ENCODE results near the gene ENPP7. TPM values are rescaled to one million over a fixed set of nuclear protein-coding genes. Genes with fewer than 3 reads are reported as not detected.

ENPP7 gene
- total RNA-seq, 4 donors from 2014 or later: not detected

- DNase-seq: no peak
- Histone ChIP-seq H3K4me1 (peaks cover 5 to 20% of the 10 kb centered on the region in 2 donors), H3K27ac (no peak overlapping the region), H3K36me3 (no peaks in the 10 kb centered on the region), H3K4me3 (replicated peaks in 1 of 3) (no peak overlapping the region), H3K27me3 (peaks cover 24% of the 10 kb centered on the region), H3K9me3 (no peaks in the 10 kb centered on the region)
- 0 to 8% methylated on average over 7 to 10 of the region's 74 CpGs for WGBS, 2 donors
- TF ChIP-seq CTCF (IDR thresholded peaks at IDR 0.05) (no peak), POLR2A (IDR thresholded peaks at IDR 0.05) (no peak)
- intact Hi-C loops (cut with DNase I): no loop called here
These were observed 17.0 kb downstream of the ENPP7 start for GRCh38 chr17:79747508-79748294.

GRCh38 chr17:79748295-79749099 lies 17.8 kb downstream of the ENPP7 start:
- DNase-seq: no peak
- Histone ChIP-seq H3K27ac (no peak overlapping the region), H3K4me3 (replicated peaks in 1 of 3) (no peak overlapping the region), H3K36me3 (no peaks in the 10 kb centered on the region), H3K9me3 (no peaks in the 10 kb centered on the region), H3K27me3 (peaks cover 24% of the 10 kb centered on the region), H3K4me1 (peaks cover 5 to 20% of the 10 kb centered on the region in 2 donors)
- intact Hi-C loops (cut with DNase I): no loop called here
- TF ChIP-seq CTCF (IDR thresholded peaks at IDR 0.05) (no peak), POLR2A (IDR thresholded peaks at IDR 0.05) (no peak)
- 8 to 52% methylated on average over 3 to 25 of the region's 55 CpGs for WGBS, 2 donors

- peaks cover 5 to 20% of the 10 kb centered on the region in 2 donors for H3K4me1 ChIP-seq
- no peak overlapping the region for H3K27ac ChIP-seq
- intact Hi-C loops (cut with DNase I): no loop called here
- H3K4me3 ChIP-seq (replicated peaks in 1 of 3): no peak overlapping the region
- no peak for TF ChIP-seq CTCF (IDR thresholded peaks at IDR 0.05)
- no peak for TF ChIP-seq POLR2A (IDR thresholded peaks at IDR 0.05)
- 76% methylated on average over 3 of the region's 3 CpGs for WGBS, 2 donors
- peaks cover 24% of the 10 kb centered on the region for H3K27me3 ChIP-seq
- no peaks in the 10 kb centered on the region for H3K9me3 ChIP-seq
- no peaks in the 10 kb centered on the region for H3K36me3 ChIP-seq
- no peak for DNase-seq
These were observed 18.5 kb downstream of the ENPP7 start for GRCh38 chr17:79749156-79749815.

GRCh38 chr17:79749958-79750357 lies 19.2 kb downstream of the ENPP7 start:
- no peaks in the 10 kb centered on the region for H3K36me3 ChIP-seq
- DNase-seq: no peak
- intact Hi-C loops (cut with DNase I): no loop called here
- H3K4me3 ChIP-seq (replicated peaks in 1 of 3): no peak overlapping the region
- no peak overlapping the region for H3K27ac ChIP-seq
- peaks cover 24% of the 10 kb centered on the region for H3K27me3 ChIP-seq
- H3K4me1 ChIP-seq: peaks cover 5 to 20% of the 10 kb centered on the region in 2 donors
- H3K9me3 ChIP-seq: no peaks in the 10 kb centered on the region
- WGBS, 2 donors: 63 to 65% methylated on average over 3 of the region's 3 CpGs
- TF ChIP-seq CTCF (IDR thresholded peaks at IDR 0.05) (no peak), POLR2A (IDR thresholded peaks at IDR 0.05) (no peak)
